HG02981 (cell line): ENCODE measurements around the gene ENAH.

Experiments used
- ATAC-seq: cut with Tn5 transposase; IDR thresholded peaks from one replicate; pipeline ENCODE4 v1.9.1; 2021; ENCODE audit warnings: mild to moderate bottlenecking, moderate library complexity; ENCODE audit not compliant: unreplicated experiment

ENAH gene

DNA sequence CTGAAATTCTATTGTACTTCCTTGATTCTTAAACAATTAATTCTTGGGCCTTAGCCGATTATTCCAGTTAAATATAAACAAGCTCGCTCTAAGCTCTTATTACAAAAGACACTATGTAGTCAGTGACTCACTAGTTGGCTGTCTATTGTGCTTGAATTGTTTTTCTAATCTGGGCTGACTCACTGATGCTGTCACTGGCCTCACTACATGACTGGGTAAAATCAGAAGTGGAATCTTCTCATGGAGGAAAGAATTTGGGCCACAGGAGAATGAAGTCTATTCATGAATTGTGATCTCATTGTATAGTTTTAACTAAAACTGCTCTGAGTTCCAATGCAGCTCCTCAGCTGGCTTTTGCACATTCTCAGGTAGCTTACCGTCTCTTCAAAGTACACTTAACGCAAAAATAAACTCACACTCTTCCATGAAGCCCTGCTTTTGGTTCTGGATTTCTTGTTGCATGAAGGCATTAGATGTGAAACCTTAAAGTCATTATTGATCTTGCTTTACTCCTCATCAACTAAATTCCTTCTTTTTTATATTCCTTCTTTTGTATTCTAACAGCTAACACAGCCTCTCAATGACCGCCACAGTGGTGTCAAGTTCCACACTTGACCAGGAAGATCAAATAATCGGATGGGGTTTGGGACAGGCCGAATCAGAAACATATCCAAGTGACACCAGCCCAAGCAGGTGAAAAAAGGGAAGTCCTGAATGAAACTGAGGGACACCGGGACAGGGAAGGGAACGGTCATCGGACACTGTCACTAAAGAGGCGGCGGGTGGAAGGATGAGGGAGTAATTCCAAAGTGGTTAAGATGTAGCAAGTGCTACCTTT is 144.2 kb downstream of the ENAH start:
- no peak for ATAC-seq

DNA sequence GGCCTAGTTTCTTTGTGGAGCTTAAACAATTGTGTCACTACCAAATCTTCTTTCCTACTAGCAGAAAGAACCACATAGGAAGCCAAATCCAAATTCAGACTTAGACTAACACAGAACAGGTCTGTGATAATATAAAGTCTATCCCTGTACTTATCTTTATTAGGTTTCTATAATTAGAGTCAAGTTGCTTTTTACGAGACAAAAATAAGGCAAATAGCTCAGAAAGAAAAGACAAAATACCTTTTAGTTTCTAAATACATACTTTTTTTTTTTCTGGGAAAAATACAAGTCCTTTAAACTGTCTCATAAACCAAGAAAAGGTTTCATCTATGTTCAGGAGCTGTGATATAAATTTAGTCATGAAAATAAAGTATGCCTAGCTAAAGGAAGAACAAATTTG is 146.2 kb downstream of the ENAH start:
- no peak for ATAC-seq

DNA sequence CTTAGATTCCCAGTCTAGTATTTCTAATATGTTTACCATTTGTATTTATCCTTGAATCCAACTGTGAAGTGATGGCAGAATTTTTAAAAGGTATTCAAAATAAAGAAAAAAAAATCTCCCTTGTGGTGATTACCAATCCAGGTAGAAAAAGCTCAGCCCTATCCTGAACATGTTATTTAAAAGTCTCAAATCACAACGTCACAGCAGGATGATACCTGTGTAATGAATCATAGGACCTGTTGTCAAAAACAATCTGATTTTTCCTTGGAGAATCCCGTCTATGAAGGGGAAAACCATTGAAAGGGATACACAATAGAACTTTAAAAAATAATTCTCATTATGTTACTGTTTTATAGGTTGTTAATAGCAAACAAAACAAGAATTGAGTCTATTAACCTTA is 148.1 kb downstream of the ENAH start:
- ATAC-seq, result no peak

DNA sequence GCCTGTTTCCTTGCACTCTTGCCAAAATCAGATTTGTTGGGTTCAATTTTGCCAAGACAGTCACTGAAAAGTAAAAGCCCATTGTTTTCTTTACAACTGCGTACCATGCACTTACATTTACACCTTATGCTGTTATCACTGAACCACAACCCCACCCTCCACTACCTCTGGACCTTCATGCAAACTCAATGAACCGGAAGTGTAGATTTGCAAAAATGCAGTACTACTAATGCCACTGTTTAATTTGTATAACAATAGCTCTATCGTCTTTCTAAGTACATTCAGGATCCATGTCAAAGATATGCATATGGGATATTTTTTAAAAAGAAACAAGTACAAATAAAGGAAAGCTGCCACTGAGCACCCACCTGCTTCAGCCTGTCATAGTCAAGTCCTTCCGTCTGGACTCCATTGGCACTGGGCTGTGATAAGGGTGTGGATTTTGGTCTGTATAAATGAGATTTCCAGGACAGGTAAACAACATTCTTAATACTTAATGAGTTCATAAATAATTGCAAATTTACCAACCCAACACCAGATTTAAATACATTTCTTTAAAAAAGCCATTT is 152.2 kb downstream of the ENAH start:
- ATAC-seq, result no peak

DNA sequence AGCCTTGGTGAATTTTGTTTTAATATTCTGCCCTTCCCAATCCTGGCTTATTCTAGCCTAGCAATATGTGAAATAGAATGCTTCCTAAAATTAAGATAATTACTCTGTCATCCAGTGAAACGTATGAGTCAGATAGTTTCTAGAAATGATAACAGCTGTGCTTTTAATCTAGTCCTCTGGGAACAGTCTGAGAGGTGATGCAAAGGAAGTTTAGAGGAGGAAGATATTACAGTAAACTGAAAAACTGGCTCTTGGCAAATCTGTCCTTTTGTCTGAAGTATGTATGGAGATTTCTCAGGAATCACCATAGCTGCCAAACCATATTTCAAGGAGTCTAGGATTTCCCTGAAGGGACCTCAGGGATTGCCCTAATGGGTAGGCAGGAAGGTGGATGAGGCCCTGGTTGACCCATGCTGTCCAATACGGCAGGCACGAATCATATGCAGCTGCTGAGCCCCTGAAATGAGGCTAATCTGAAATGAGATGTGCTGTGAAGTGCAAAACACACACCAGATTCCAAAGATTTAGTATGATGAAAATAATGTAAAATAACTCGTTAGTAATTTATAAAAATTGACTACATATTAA is 154.3 kb downstream of the ENAH start:
- ATAC-seq, result no peak

DNA sequence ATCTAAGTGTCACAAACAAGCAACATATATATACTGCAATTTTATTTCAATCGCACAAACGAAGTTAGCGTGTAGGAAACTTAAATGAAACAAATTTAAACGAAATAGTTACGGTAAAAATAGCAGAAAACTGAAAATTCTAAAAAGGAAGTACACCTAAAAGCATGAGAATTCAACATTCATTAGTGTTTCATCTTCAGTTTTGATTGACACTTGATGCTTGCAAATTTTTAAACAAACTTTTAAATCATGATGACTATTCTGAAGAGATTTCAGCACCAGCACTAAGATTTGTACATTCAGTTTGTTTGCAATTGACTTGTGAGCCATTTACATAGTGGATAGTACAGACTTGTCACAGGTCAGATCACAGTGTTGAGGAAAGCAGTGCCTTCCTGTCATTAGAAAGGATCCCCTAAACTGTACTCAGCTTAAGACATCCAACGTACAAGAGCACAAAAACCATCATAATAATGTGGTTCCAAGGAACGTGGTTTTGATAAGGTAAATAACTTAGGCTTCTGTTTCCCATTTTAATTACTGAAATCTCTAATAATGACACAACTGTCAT is 158.0 kb downstream of the ENAH start:
- ATAC-seq, result no peak

DNA sequence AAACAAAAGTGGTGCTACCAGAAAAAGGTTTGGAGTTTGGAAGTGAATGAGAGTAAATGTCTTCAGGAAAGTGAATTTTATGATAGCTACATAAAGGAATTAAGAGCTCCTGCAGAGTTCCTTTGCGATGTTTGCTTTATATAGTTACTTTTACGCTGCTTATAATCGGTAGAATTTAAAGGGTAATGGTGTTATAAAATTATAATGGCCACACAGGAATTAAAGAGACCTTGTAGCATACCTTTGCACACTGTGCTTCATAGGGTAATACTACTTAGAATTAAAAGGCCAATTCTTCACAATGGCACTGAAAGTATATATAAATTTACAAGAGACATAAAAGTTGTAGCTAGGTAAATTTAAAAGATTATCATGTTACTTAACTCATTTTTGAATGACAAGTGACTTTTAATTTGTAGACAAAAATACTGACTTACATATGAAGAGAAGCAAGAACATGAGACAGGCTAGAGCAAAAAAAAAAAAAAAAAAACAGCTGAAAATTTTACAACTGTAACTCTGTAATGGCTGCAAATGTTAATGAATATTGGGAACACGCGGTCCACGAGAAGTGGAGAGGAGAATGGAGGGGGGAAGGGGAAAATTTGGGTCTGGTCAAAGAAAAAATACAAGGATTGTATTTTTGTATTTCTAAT is 159.2 kb downstream of the ENAH start:
- no peak for ATAC-seq

DNA sequence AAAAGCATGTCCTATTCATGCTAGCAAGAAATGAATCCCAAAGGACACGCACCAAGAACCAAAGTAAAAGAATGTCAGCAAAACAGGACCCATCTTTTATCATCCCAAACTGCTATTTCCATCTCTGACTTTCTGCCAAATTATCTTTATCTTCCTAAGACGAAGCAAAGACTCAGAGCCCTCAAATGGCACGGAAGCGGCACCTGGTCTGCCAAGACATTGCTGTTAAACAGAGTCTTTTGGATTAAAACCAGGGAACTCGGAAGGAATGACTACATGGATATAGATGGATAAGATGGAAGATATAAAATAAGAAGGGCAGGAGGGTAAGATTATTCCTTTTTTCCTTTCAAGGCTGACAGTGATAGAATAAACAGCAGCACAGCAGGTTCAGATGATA is 164.2 kb downstream of the ENAH start:
- ATAC-seq, result no peak

DNA sequence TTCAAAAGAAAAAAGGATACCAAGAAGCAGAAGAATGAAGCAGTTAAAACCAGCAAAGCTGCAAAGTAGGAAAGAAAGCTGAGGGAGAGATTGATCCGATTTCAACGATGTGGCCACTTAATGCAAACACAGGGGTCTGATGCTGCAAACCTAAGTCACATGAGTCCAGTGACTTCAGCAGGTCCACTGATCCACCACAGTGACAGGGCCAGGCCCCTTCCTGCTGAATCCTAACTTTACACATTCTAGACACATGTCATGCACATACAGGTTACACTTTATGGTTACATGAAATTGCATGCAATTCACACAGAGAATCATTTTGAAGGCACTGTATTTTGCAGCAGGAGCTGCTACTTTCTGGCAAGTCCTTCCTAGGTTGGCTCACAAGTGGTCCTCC is 166.1 kb downstream of the ENAH start:
- no peak for ATAC-seq

DNA sequence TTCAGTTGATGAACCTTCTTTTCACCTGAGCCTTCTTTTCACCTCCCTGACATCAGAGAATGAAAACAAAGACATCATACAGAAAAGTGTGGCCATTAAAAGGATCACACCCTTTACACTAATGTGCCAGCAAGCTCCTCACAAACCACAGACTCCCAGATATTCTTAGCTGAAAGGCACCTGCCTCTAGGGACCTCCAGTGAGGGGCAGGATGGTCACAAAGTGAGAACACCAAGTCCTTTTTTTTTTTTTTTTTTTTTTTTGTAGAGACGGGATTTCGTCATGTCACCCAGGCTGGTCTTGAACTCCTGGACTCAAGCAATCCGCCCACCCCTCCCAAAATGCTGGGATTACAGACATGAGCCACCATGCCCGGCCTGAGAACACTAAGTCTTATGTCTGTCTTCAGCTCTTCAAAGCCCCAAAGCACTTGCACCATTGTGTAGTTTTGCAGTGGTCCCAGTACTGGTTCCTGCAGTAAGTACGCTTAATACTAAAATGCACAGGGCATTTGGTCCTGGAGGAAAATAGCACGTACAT is 166.9 kb downstream of the ENAH start:
- ATAC-seq, result no peak

DNA sequence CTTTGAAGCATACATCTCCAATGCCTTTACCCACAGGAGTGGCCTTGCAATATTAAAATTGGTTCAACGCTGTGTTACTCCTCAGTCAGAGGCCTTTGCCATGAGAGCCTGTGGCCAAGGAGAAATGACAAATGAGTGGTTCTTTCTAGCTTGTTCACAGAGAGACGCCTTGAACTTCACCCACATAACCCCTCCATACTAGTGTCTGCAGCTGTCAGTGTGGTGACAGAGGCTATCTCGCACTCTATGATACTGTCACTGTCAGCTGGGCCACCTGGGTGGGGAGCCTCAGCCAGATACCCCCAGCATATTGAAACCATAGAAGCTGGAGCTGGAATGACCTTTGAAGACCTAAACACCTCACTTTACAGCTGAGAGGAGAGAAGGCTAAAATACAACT is 167.7 kb downstream of the ENAH start:
- ATAC-seq, result no peak

DNA sequence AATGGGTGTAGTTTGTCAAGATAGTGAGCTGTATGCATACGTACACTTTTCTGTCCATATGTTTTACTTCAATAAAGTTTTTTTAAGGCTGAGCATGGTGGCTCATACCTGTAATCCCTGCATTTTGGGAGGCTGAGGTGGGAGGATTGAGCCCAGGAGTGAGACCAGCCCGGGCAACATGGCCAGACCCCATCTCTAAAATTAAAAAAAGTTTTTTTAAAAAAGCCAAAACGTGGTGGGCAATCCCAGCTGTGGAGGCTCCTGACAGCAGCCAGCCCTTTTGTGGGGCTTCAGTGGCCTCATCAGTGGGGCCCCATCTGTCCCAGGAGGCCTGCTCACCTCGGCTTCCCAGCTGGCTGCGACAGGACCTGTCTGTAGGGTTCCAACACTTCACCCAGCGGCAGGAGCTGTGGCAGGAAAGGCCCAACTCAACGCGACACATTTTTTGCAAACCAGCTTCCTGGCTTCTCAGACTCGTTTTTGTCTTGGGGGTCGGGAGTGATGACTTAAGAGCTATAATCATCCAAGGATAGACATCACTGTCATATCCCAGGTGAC is 168.2 kb downstream of the ENAH start:
- ATAC-seq, result no peak

DNA sequence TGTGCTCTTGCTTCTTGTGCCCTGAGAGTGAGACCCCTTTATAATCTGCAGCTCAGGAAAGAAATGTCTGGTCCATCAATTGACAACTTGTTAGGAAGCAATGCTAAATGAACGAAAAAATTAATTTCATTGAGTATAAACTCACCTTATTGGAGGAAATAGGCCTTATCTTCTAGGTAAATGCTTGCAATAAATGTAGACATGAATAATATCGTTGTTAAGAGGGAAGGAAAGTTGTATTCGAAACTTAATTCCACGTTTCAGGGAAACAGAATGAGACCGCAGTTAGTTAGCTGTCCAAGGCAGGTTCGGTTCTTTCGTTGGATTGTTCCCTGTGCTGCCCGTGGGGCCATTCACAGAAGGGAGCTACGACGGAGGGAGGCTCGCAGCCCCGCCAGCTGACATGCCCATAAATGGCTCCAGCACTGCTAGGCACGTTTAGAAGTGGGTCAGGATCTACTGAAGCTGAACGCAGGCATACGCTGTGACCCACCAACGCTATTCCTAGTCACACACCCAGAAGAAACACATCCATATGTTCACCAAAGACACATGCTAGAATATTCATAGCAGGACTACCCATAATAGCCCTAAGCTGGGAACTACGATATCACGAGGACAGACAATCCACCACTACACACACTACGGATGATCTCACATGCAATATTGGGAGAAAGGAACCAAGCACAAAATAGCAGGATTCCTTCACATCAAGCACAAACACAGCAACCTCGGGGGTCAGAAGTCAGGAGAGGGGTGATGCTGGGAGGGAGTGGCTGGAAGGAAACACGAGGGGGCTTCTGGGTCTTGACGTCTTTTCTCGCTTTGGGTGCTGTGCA is 168.9 kb downstream of the ENAH start:
- no peak for ATAC-seq

DNA sequence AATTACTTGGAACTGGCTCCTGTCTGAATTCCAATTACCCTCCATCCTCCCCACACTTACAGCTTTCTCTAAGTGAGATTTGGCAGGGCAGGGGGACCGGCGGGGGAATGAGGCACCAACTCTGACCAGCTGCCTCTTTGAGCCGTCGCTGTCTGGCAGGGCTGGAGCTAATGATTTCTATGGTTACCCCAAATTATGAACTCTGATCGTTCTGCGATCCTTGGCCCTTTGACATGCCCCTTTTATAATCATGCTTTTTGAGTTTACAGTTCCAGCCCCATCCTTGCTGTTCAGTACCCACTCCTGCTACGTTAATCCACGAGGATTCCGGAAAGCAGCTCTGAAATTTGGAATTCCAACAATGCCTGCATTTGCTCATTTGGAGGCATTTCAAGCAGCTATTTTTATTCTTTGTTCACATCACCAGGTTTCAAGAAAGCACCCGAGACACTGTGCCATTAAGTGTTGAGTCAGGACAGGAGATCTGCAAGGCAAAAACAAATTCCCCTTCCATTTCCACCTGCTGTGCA is 170.4 kb downstream of the ENAH start:
- no peak for ATAC-seq

DNA sequence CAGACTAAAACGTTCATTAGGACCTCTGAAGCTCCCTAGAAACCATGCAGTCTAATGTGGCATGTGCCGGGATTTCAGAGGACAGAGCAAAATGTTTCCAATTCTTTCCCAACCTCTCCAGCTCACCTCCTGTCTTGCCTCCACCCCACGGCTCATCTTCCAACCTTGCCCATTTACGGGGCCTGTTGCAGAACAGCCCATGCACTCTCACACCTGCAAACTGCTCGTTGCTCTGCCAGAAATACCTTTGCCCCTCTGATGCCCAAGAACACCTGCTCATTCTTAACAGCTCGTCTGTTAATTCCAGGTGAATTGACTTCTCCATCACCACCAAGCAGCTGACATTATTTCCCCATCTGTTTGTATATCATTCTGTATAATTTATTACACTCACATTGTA is 171.2 kb downstream of the ENAH start:
- ATAC-seq, result no peak

DNA sequence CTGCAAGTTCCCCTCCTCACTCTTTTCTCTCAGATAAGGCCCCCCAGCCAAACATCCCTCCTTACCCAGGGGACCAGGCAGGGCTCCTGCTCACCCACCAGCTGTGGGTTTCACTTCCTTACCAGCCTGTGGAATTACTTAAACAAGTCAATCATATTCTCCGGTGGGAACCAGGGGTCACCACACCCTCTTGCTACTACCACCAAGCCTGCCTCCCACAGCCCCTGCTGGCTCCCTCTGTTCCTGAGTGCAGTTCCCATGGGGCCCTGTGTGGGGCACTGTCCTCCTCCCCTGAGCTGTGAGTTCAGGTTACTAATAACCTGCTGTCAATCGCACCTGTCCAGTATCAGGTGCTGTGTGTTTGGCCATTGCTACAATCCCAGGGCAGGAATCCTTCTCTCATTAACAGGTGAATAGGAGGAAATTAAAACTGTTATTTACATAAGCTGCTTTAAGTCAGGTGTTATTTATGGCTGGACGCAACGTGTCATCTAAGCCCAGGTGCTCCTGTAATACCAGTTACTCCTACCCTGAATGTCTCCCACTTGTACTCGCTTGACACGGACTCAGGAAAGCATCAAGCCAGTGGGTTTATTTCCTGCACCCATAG is 172.0 kb downstream of the ENAH start:
- ATAC-seq, result peak; percentile 75

DNA sequence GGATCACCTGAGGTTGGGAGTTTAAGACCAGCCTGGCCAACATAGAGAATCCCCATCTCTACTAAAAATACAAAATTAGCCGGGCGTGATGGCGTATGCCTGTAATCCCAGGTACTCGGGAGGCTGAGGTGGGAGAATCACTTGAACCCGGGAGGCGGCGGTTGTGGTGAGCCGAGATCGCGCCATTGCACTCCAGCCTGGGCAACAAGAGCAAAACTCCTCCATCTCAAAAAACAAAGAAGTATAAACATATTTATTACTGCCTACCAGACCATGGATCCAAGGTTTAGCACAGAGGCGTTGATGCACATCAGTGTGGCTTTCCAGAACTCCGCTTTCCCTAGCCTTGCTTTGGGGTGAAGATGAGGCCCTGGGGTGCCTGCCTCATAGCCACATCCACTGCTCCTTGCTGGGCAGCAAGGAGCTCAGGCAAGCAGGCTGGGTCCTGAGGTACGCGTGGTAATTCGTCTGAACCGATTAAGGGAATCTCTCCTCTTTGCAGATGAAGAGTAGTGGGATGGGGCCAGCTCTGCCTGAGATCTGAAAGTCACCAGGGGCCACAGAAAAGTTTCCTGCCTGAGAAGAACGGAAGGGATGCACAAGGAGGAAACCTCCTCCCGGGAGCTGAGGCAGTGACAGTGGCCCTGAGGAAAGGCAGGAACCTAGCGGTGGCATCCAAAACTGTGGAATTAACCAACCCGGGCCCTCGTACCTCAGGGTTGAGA is 172.8 kb downstream of the ENAH start:
- no peak for ATAC-seq

DNA sequence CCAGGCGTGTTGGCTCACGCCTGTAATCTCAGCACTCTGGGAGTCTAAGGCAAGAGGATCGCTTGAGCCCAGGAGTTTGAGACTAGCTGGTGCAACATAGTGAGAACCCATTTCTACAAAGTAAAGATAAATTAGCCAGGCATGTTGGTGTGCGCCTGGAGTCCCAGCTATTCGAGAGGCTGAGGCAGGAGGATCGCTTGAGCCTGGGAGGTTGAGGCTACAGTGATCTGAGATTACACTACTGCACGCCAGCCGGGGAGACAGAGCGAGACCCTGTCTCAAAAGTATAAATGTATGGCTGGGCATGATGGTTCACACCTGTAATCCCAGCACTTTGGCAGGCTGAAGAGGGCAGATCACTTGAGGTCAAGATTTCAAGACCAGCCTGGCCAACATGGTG is 173.6 kb downstream of the ENAH start:
- ATAC-seq, result no peak
